ENCODE data around the gene ACTA2. TPM values are rescaled to one million over a fixed set of nuclear protein-coding genes. Genes with fewer than 3 reads are reported as not detected.

The ACTA2 gene
- total RNA-seq, 1 experiment from 2014 or later = not detected

- H3K4me3 ChIP-seq (ENCODE audit: low read length) = no peak overlapping the region
- H4K20me1 ChIP-seq (ENCODE audit: low read length) = no peaks in the 10 kb centered on the region
- no peaks in the 10 kb centered on the region for H3K9me3 ChIP-seq (ENCODE audit: low read length)
- no peaks in the 10 kb centered on the region for H3K9me2 ChIP-seq (replicated peaks; ENCODE audit: low read length)
- intact Hi-C loops (cut with micrococcal nuclease) = no loop called here
- no peak overlapping the region for H3K27ac ChIP-seq (ENCODE audit: low read length)
- H3K4me1 ChIP-seq (ENCODE audit: insufficient read depth, low read length) = peaks cover 4% of the 10 kb centered on the region; the same call in 1 of the 2 replicates
- no peak for TF ChIP-seq CTCF (conservative IDR thresholded peaks at IDR 0.05; ENCODE audit: low read depth, low read length)
- TF ChIP-seq EZH2phosphoT487 (IDR thresholded peaks at IDR 0.05; ENCODE audit: borderline replicate concordance, low read length) = no peak
- TF ChIP-seq EZH2 (IDR thresholded peaks at IDR 0.05; ENCODE audit: low read length, unreplicated experiment) = no peak
- 0 out of 2 replicates have a peak, but pooled peaks cover 6% of the 10 kb centered on the region for H3K79me2 ChIP-seq (ENCODE audit: low read length)
- DNase-seq (no peak), ATAC-seq (no peak)
- no peaks in the 10 kb centered on the region for H3K27me3 ChIP-seq (ENCODE audit: low read length)
- ChIA-PET POLR2A (ENCODE audit: unreplicated experiment) (no interaction called here), CTCF (no interaction called here)
- no TSS peak for BruUV-seq (replicated peaks)
- H3K4me2 ChIP-seq (ENCODE audit: low read length) = no peak overlapping the region
- H2AFZ ChIP-seq (ENCODE audit: low read length) = no peak overlapping the region
- no peaks in the 10 kb centered on the region for H3K36me3 ChIP-seq (ENCODE audit: low read depth, low read length)
- H3K9ac ChIP-seq (ENCODE audit: low read length) = no peak overlapping the region
- no peaks in the 10 kb centered on the region for H3F3A ChIP-seq (ENCODE audit: low read length, unreplicated experiment)
Observed at GRCh38 chr10:88893611-88894010, 59.0 kb downstream of the ACTA2 start.

GRCh38 chr10:88892222-88892967, 60.2 kb downstream of the ACTA2 start:
- POLR2A ChIA-PET (ENCODE audit: unreplicated experiment) = no interaction called here
- intact Hi-C loops (cut with micrococcal nuclease) = no loop called here
- H3F3A ChIP-seq (ENCODE audit: low read length, unreplicated experiment) = no peaks in the 10 kb centered on the region
- H3K27me3 ChIP-seq (ENCODE audit: low read length) = no peaks in the 10 kb centered on the region
- no peak overlapping the region for H2AFZ ChIP-seq (ENCODE audit: low read length)
- no peak overlapping the region for H3K4me3 ChIP-seq (ENCODE audit: low read length)
- no peaks in the 10 kb centered on the region for H3K9me2 ChIP-seq (replicated peaks; ENCODE audit: low read length)
- no peak overlapping the region for H3K4me2 ChIP-seq (ENCODE audit: low read length)
- BruUV-seq (replicated peaks) = no TSS peak
- H3K9me3 ChIP-seq (ENCODE audit: low read length) = no peaks in the 10 kb centered on the region
- H3K9ac ChIP-seq (ENCODE audit: low read length) = no peak overlapping the region
- H3K79me2 ChIP-seq (ENCODE audit: low read length) = 0 out of 2 replicates have a peak, but pooled peaks cover 14% of the 10 kb centered on the region
- CTCF ChIA-PET = no interaction called here
- H4K20me1 ChIP-seq (ENCODE audit: low read length) = no peaks in the 10 kb centered on the region
- H3K4me1 ChIP-seq (ENCODE audit: insufficient read depth, low read length) = peaks cover 4% of the 10 kb centered on the region; the same call in 1 of the 2 replicates
- no peak for DNase-seq
- TF ChIP-seq CTCF (conservative IDR thresholded peaks at IDR 0.05; ENCODE audit: low read depth, low read length) (no peak), EZH2 (IDR thresholded peaks at IDR 0.05; ENCODE audit: low read length, unreplicated experiment) (no peak), EZH2phosphoT487 (IDR thresholded peaks at IDR 0.05; ENCODE audit: borderline replicate concordance, low read length) (no peak)
- no peak for ATAC-seq
- no peak overlapping the region for H3K27ac ChIP-seq (ENCODE audit: low read length)
- no peaks in the 10 kb centered on the region for H3K36me3 ChIP-seq (ENCODE audit: low read depth, low read length)

GRCh38 chr10:88890681-88891381, 61.7 kb downstream of the ACTA2 start:
- Histone ChIP-seq H3K9me3 (ENCODE audit: low read length) (no peaks in the 10 kb centered on the region), H2AFZ (ENCODE audit: low read length) (no peak overlapping the region), H3K36me3 (ENCODE audit: low read depth, low read length) (no peaks in the 10 kb centered on the region), H3K27me3 (ENCODE audit: low read length) (no peaks in the 10 kb centered on the region), H3K9ac (ENCODE audit: low read length) (no peak overlapping the region), H4K20me1 (ENCODE audit: low read length) (no peaks in the 10 kb centered on the region), H3K79me2 (ENCODE audit: low read length) (peaks cover 26% of the 10 kb centered on the region), H3K4me1 (ENCODE audit: insufficient read depth, low read length) (no peaks in the 10 kb centered on the region), H3K9me2 (replicated peaks; ENCODE audit: low read length) (no peaks in the 10 kb centered on the region), H3K4me3 (ENCODE audit: low read length) (no peak overlapping the region), H3K4me2 (ENCODE audit: low read length) (no peak overlapping the region), H3F3A (ENCODE audit: low read length, unreplicated experiment) (no peaks in the 10 kb centered on the region), H3K27ac (ENCODE audit: low read length) (no peak overlapping the region)
- no peak for TF ChIP-seq EZH2 (IDR thresholded peaks at IDR 0.05; ENCODE audit: low read length, unreplicated experiment)
- TF ChIP-seq CTCF (conservative IDR thresholded peaks at IDR 0.05; ENCODE audit: low read depth, low read length) = no peak
- TF ChIP-seq EZH2phosphoT487 (IDR thresholded peaks at IDR 0.05; ENCODE audit: borderline replicate concordance, low read length) = no peak
- ChIA-PET CTCF (no interaction called here), POLR2A (ENCODE audit: unreplicated experiment) (no interaction called here)
- no TSS peak for BruUV-seq (replicated peaks)
- ATAC-seq = no peak
- intact Hi-C loops (cut with micrococcal nuclease) = no loop called here
- no peak for DNase-seq
